GM18858 (cell line): ENCODE measurements around the gene RSRC1.
A peak's percentile ranks its signal among the peaks of the same experiment; 100 is the strongest.
"Not testable (repeated sequence)": the region's sequence is repeated elsewhere in the genome, so short reads cannot be mapped to it uniquely, and the experiment has no call there.

Experiments used
- ATAC-seq: cut with Tn5 transposase; IDR thresholded peaks from one replicate; pipeline ENCODE4 v1.9.1; 2021; ENCODE audit not compliant: unreplicated experiment

The RSRC1 gene

GRCh38 chr3:158509891-158510290 is 400.0 kb downstream of the RSRC1 start:
- no peak for ATAC-seq

- not testable (repeated sequence) for ATAC-seq
Observed at GRCh38 chr3:158516729-158517128, 406.8 kb downstream of the RSRC1 start.

- ATAC-seq = no peak
Observed at GRCh38 chr3:158519776-158520175, 409.9 kb downstream of the RSRC1 start.

- ATAC-seq = no peak
Observed at GRCh38 chr3:158520433-158520832, 410.5 kb downstream of the RSRC1 start.

GRCh38 chr3:158522221-158523136 is 412.6 kb downstream of the RSRC1 start:
- ATAC-seq = no peak

GRCh38 chr3:158528076-158528674 is 418.3 kb downstream of the RSRC1 start:
- ATAC-seq = no peak

- ATAC-seq = no peak
Observed at GRCh38 chr3:158531334-158531733, 421.4 kb downstream of the RSRC1 start.

- peak; percentile 52 for ATAC-seq
Observed at GRCh38 chr3:158532099-158532734, 422.3 kb downstream of the RSRC1 start.

- no peak for ATAC-seq
Observed at GRCh38 chr3:158535918-158536317, 426.0 kb downstream of the RSRC1 start.

- ATAC-seq = no peak
Observed at GRCh38 chr3:158539414-158540014, 429.6 kb downstream of the RSRC1 start.

- ATAC-seq = no peak
Observed at GRCh38 chr3:158540066-158540465, 430.2 kb downstream of the RSRC1 start.

- ATAC-seq = no peak
Observed at GRCh38 chr3:158548691-158549090, 438.8 kb downstream of the RSRC1 start.

- not testable (repeated sequence) for ATAC-seq
Observed at GRCh38 chr3:158549938-158550337, 440.0 kb downstream of the RSRC1 start.

- no peak for ATAC-seq
Observed at GRCh38 chr3:158552124-158552523, 442.2 kb downstream of the RSRC1 start.

GRCh38 chr3:158559504-158559903 is 449.6 kb downstream of the RSRC1 start:
- ATAC-seq = no peak

- no peak for ATAC-seq
Observed at GRCh38 chr3:158560979-158561378, 451.1 kb downstream of the RSRC1 start.

- no peak for ATAC-seq
Observed at GRCh38 chr3:158562674-158563073, 452.8 kb downstream of the RSRC1 start.

GRCh38 chr3:158563076-158563475 is 453.2 kb downstream of the RSRC1 start:
- no peak for ATAC-seq

GRCh38 chr3:158565076-158565475 is 455.2 kb downstream of the RSRC1 start:
- no peak for ATAC-seq

GRCh38 chr3:158568784-158569183 is 458.9 kb downstream of the RSRC1 start:
- ATAC-seq = no peak

GRCh38 chr3:158569794-158570193 is 459.9 kb downstream of the RSRC1 start:
- no peak for ATAC-seq
